GM19395 (cell line): ENCODE data around the gene MAGI1.

Experiments
- ATAC-seq: cut with Tn5 transposase; IDR thresholded peaks from one replicate; pipeline ENCODE4 v1.9.1; 2021; ENCODE audit warnings: mild to moderate bottlenecking, moderate library complexity; ENCODE audit not compliant: unreplicated experiment

Gene MAGI1

DNA sequence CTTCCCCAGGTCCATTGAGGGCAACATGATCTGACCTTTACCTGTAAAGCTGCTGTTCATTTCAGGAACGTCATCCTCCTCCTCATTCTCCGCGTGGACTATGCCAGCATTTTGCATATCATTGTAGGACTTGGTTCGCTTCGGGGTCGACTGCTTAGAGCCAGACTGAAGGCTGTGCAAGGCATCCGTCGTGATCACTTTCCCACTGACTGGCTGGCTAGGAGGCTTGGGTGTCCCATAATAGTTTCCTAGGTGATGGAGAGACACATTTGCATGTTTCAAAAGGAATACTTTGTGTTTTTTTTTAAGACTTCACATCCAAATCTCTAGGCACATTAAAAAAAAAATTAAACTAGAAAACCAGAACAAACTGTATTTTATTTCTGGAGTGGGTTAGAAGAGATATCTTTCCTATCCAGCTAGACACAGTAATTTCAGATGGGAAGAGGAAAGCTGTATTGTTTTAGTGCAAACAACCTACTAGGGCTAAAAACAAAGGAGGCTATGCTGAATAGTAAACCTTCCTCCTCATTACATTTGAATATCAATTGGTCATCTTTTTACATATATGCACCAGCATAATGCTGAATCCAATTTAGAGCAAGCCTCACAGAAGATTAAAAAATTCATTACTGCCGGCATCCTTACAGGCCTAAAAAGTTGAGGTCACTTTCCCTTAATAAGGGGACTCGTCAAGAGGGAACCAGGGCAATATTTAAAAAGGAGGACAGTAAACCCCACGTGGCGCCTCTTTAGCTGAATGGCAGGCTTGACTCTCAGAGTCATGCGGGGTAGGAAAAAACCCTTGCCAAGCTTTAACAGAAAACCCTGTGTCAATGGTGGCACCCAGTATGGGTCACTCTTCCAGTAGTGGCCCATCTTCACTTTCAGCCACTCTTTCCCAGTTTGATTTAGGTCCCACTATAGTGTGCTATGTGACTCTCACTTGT lies 559.9 kb downstream of the MAGI1 start:
- ATAC-seq: no peak

DNA sequence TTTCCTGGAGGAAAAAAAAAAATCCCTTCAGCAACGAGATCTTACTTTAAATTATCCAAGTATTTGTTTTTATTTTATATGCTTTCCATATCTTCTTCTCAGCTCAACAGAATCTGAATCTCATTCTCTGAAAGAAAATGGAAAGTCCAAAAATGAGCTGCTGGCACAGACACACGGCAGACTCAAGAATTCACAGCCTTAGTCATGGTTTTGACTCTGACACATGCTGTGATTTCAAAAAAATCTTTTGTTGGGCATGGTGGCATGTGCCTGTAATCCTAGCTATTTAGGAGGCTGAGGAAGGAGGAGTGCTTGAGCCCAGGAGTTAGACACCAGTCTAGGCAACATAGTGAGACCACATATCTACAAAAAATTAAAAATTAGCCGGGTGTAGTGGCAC lies 565.0 kb downstream of the MAGI1 start:
- ATAC-seq: no peak

DNA sequence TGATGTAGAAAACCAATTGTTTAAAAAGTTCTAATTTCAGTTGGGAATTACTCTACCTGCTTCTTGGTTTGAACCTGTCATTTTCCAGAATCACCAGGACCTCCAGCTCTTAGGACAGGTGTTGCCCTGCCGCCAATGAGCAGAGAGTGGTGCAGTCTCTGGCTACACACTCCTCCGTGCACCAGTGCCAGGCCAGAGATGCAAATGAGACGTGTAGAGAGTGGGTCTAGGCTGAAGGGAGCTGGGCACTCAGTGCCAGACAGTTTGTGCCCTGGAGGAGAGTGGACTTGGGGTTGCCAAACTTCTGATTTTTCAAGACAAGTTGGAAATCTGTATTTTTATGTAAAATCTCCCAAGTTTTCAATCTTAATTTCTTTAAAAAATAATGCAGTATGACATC lies 566.2 kb downstream of the MAGI1 start:
- ATAC-seq: no peak

DNA sequence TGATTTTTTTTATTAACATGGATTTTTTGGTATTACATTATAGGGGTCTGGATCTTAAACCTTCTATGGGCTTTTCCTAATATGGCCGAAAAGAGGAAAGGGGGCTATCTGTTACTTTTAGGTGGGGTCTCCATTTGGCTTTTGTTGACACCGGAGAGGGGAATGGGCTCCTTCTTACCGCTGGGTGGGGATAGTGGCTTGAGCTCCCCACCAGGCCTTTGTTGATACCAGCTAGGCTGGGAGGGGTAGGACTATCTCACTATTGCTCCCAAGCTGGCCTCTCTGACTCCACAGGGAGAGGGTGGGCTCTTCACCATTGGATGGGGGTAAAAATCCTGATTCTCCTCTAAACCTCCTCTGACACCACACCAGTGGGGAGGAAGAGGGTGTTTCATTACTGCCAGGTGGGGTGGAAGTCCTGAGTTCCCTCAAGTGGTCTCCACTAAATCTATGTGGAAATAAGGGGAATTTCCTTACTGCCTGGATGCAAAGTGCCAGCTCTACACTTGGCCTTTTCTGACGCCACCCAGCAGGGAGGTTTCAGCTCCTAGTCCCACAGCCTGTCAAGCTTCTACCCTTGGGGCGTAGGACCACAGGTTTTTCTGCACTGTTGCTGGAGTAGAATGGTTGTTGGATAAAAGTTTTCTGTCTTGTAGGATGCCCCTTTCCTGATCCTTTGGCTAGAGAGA lies 572.3 kb downstream of the MAGI1 start:
- no peak for ATAC-seq

DNA sequence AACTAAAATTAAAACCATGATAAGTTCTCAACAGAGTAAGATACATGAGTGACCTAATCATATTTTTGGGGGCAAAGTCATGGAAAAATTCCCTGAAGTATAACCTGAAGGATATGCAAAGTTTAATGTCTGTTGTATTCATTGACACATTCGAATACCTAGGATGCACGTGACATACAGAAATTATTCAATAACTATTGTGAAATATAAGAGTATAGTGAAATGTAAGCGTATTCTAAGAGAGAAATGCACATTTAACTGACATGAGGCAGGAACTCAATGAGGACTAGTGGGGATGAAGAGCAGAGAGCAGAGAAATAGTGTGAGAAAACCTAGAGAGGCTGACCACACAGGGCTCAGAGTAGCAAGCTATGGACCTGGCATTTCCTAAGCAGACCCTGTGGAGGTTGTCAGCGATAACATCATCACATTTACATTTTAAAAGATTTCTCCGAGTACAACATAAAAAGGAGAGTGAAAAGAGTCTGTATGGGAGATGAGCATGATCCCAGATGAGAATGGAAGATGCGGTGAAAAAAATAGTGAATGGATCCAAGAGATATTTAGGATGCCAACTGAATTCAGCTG lies 588.8 kb downstream of the MAGI1 start:
- ATAC-seq: no peak

DNA sequence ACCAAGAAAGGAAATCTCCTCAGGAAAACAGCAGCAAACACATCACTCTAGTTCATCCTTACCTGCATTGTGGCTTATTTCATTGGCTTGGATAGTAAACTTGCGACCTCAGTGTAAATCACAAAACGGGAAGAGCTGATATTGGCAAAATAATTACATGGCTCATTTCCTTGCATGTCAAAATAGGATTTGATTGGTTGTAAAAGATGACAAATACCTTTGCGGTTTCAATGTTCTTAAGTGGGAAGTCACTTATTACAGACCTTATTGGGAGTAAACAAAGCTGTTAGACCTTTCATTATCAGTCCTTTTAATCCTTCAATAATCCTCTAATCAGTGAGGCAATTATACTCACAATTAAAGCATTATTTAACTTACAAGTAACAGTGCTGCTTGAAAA lies 590.6 kb downstream of the MAGI1 start:
- ATAC-seq: no peak

DNA sequence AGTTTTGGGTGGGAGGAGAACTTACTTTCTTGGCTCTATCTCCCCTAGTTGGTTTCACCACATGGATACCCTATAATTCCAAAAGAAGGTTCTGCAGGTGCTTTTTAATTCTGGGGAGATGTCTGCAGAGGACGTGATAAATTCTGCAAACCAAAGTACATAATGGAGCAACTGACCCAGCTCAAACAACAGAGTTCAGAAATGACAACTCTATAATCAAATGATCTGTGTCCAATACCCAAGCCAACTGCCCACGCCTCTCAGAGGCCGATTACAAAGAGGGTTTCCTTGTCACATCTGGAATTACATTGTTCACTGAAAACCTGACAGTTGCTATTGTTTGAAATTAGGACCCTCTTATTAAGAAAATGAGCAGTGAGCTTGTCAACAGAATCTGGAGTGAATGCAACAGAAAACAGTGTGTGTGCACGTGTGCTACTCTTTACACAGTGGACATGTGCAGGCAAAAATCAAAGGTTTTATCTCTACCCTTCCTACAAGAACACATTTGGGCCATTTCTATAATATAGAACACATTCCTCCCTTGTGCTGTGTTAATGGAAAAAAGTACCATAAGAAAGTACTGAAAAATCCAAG lies 593.0 kb downstream of the MAGI1 start:
- ATAC-seq: no peak

DNA sequence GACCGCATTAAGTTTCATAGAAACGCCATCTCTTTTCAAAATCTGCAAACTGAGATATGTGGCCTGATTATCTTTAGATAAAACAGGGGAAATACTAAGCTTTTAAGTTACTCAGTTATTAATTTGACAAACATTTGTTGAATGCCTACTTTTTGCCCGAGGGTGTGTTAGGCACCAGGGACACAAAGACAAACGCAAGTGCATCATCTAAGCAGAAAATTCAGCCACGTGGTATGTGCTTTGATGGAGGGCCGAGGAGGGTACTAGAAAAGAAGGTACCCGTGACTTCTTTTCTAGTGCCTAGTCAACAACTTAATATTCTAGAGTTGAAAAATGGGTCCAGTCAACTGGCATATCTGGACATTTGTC lies 594.3 kb downstream of the MAGI1 start:
- ATAC-seq: no peak

DNA sequence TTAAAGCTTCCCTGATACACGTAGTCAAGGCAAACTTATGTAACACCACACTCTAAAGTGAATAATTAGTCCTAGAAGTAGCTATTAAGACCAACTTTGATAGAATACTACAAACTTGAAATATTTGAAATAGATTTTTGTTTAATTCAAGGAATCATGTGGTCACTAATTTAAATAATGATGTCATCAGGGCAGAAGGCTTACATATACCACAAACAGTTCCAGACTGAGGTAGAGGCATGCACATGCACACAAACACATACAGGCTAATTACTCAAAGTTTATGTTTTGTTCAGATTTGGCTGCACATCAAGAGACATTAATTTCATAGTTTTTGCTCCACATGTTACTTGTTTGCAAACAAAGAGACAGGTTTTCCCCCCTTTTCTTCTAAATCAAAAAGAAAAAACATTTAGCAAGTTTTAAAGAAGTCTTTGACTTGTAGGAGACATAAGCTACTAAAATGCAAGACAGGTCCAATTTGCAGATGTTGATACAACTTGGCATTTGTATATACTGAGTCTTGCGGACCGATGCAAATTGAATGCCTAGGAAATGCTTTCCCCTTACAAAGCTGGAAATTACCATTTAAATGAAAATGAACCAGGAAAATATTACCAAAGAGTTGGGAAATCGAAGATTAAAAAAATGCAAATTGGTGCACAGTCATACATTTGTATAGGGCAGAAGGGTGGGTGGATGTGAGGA lies 594.8 kb downstream of the MAGI1 start:
- ATAC-seq: no peak

DNA sequence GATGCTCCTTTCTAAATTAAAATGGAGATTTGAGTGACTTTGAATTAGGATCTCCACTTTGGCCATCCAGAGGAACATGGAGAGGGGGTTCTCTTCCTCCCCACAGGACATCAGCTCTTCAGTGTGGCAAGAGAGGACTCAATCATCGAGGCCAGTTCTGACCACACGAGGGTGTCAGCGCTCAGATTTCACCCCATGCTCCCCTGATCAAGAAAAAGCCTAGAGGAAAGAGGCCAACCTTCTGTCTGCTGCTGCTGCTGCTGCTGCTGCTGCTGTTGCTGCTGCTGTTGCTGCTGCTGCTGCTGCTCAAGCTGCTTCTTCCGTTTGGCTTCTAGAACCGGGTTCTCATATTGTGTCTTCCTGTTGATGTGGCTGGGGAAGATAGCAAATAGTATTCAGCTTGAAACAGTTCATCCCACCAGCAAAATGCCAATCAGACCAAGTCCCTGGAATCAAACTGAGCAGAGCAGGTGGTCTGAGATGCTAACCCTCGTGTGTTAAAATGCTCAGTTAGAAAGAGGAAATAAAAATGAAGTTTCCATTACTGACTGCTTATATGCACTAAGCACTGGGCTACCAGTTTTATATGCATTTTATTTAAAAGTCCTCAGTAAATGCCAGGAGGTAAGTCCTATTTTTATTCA lies 599.0 kb downstream of the MAGI1 start:
- ATAC-seq: no peak

DNA sequence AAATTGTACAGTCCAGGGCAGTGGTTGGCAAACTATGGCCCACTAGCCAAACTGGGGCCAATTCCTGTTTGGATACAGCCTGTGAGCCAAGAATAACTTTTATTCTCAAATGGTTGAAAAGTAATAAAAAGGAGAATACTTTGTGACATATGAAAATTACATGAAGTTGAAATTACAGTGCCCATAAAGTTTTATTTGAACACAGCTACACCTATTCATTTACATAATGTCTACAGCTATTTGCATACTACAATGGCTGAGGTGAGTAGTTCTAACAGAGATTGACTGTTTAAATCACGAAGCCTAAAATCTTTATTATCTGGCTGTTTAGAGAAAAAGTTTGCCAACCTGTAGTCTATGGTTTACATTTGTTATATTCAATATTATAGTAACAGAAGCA lies 600.1 kb downstream of the MAGI1 start:
- ATAC-seq: no peak

DNA sequence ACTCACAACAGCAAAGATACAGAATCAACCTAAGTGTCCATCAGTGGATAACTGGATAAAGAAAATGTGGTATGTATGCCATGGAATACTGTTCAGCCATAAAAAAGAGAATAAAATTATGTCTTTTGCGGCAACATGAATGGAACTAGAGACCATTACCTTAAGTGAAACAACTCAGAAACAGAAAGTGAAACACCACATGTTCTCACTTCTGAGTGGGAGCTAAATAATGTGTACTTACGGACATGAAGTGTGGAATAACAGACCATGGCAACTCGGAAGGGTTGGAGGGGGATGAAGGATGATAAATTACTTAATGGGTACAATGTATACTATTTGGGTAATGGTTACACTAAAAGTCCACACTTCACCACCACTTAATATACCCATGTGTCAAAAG lies 600.6 kb downstream of the MAGI1 start:
- no peak for ATAC-seq

DNA sequence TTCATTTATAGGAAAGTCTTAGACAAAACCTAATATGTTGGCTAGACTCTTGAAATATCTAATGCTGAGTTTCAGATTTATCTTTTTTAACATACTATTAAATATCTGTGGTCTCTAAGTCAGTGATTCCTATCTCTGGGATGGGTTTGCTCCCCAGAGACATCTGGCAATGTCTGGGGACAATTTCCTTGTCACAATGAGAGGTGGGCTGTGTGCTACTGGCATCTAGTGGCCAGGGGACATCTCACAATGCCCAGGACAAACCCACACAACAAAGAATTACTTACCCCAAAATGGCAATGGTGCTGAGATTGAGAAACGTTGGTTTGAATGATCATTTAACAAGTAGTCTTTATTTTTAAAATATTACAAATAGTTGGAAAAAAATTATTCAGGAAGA lies 602.1 kb downstream of the MAGI1 start:
- no peak for ATAC-seq

DNA sequence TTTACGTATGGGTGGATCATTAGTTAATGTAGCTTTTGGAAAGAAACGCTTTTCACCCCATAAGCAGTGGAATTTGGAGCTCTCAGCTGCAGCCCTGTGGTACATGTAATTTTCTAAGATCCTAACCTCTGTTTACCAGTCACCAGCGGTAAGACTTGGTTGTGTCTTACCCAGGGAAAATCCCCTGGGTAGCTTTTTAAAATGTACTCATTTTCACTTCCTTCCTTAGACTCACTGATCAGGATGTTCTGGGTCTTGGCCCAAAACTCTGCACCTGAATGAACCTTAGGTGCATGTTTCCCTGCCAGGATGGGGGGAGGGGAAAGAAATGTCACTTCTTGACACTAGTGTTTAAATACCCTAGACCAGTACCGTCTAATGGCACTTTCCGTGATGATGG lies 605.2 kb downstream of the MAGI1 start:
- ATAC-seq: no peak

DNA sequence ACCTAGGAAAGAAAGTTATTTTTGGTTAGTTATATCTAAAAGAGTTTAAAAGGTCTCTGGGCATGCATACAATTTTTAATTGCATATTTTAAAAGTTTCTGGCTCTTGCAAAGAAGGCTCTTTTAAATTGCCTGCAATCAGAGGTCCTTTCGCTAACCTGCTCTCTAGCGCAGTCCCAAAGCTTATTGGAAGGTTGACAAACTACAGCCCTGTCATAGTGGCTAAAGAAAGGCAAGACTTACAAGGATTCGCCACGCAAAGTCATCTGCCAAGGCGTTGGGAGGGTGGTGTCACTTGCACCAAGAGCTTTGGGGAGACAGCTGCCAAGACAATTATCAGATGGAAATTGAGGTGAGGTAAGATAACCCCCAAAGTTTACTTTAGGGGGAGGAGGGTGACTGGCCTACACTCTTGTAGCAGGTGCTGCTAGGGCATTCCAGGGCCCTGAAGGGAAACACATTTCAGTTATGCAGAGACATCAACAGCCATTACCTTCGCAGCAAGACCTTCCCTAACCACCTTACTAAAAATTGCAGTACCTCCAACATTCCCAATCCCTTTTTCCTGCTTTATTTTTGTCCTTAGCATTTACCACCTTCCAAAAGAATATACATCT lies 606.2 kb downstream of the MAGI1 start:
- ATAC-seq: no peak

DNA sequence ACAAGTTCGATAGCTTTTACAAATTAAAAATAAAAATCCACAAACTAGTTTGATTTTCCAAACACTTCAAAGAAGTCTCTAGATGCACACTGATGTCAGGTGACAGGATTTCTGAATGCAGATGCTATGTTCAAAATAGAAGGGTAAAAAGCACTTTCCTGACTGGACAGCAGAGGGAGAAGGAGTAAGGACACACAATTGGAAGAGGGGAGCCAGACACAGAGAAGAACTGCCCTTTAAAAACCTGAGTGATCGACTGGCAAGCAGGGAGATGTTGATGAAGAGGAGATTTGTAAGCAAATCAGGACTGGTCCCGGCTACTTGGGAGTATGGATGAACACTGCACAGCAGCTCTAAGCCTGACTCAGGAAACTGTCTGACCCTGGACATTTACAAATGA lies 612.8 kb downstream of the MAGI1 start:
- no peak for ATAC-seq

DNA sequence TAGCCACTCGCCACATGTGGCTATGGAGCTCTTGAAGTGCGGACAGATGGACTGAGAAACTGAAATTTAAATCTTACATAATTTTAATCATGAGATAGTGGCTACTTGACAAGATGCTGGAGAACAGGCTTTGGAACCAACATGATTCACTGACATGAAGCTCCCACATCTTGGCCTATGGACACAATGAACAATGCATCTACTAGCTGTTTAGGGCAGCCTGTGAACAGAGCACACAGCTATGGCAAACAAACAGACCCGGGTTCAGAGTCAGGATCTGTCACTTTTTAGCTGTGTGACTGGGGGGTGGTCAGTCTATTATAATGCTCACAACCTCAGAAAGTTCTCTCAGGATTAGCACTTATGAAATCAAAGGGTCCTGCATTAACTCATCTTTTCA lies 616.6 kb downstream of the MAGI1 start:
- no peak for ATAC-seq

DNA sequence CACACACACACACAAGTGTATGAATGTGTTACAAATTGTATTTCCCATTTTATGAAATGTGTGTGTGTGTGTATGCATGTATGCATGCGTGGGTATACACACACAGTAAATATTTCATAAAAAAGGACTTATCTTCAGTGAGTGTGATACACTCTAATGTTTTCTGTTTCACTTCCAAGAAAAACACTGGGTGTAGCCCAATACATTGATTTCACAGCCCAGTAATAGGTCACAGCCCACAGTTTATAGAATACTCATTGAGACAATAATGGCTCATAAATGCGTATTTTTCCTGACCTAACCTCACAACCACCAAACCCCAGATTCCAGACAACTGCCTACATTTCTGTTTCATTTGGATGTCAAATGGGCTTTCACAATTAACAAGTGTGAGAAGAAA lies 619.5 kb downstream of the MAGI1 start:
- ATAC-seq: no peak

DNA sequence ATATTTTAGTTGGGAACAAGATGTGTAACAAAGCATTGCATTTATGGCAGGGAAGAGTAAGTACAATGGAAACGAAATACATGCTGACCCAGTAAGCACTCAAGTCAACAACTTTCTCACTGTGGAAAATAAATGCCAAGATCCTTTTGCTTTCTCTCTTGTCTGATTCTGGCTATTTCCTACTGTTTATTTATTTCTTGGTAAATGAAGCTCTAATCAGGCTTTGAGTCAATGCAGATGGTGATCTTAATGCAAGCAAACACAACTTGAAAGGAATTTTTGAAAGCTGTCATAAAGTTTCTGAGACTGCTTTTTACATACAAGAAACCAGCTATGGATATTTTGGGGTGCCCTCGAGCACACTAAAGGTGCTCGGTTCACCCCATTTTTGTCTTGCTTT lies 624.8 kb downstream of the MAGI1 start:
- no peak for ATAC-seq

DNA sequence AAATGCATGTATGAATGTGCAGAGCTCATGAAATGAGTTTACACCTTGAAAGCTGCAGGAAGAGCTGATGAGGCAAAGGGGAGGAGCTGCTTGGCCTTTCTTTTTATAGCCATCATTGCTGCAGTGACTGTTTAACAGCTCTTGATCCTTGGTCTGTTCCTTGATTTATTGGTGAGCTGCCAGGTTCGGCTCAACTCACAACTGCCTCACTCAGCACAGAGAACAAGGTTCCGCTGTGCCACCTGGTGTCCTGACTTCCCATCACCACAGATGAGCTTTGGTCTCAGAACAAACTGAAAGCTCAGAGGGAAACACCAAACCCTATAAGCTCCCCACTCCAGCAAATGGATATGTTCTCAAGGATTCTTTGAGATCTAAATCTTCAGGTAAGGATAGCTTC lies 626.1 kb downstream of the MAGI1 start:
- ATAC-seq: no peak
